HL-60 (cell line): ENCODE data around the gene GABBR1.

Source experiments
- CTCF ChIP-seq: IDR thresholded peaks from one replicate; pipeline ENCODE4 v1.5.1; 2011; ENCODE audit warnings: low read length, control low read depth, inconsistent platforms; ENCODE audit not compliant: insufficient read depth
- GABPA ChIP-seq: IDR thresholded peaks from 2 replicates; pipeline ENCODE4 v1.6.1; 2012; ENCODE audit warnings: low read depth
- POLR2AphosphoS5 ChIP-seq: IDR thresholded peaks from 2 replicates; pipeline ENCODE4 v1.6.1; 2012; ENCODE audit warnings: low read depth
- SPI1 ChIP-seq: IDR thresholded peaks from 2 replicates; pipeline ENCODE4 v1.6.1; 2012; ENCODE audit warnings: low read depth, mild to moderate bottlenecking, borderline replicate concordance

GRCh38 chr6:29680416-29680815 is 47.4 kb upstream of the GABBR1 start:
- no peak for TF ChIP-seq CTCF
- no peak for TF ChIP-seq SPI1
- no peak for TF ChIP-seq GABPA
- TF ChIP-seq POLR2AphosphoS5: no peak
